ENCODE data around the gene PHRF1. TPM values are rescaled to one million over a fixed set of nuclear protein-coding genes. Genes with fewer than 3 reads are reported as not detected.

Gene PHRF1
- polyA plus RNA-seq, 1 donor from 2014 or later, result 8.5 TPM

GRCh38 chr11:627308-627576 lies 51.0 kb downstream of the PHRF1 start:
- TF ChIP-seq POLR2AphosphoS5 (IDR thresholded peaks at IDR 0.05) (no peak), CTCF (IDR thresholded peaks at IDR 0.05; ENCODE audit: poor library complexity, severe bottlenecking) (no peak), SMC3 (conservative IDR thresholded peaks at IDR 0.05; ENCODE audit: poor library complexity) (no peak), EZH2 (IDR thresholded peaks at IDR 0.05; ENCODE audit: borderline replicate concordance, insufficient read depth, low read length, poor library complexity, severe bottlenecking) (no peak), EP300 (conservative IDR thresholded peaks at IDR 0.05; ENCODE audit: poor library complexity, severe bottlenecking) (no peak)
- Histone ChIP-seq H3K36me3 (ENCODE audit: insufficient read depth, low read length) (no peaks in the 10 kb centered on the region), H3K4me3 (ENCODE audit: low read length) (no peak overlapping the region), H3K27ac (ENCODE audit: low read length) (no peak overlapping the region), H2AFZ (ENCODE audit: low read depth, low read length) (no peak overlapping the region), H3K4me2 (ENCODE audit: low read length) (no peak overlapping the region), H3F3A (ENCODE audit: insufficient read depth, low read length, poor library complexity, severe bottlenecking) (no peaks in the 10 kb centered on the region), H3K9me2 (ENCODE audit: insufficient read depth, low read length) (no peaks in the 10 kb centered on the region), H3K9me3 (ENCODE audit: low read length) (no peaks in the 10 kb centered on the region), H3K27me3 (ENCODE audit: insufficient read depth, low read depth, low read length) (no peaks in the 10 kb centered on the region), H3K9ac (ENCODE audit: low read length) (no peak overlapping the region), H3K79me2 (replicated peaks; ENCODE audit: insufficient read depth, low read length) (no peaks in the 10 kb centered on the region), H4K20me1 (ENCODE audit: insufficient read depth) (no peaks in the 10 kb centered on the region)

GRCh38 chr11:628056-628455 lies 51.8 kb downstream of the PHRF1 start:
- H3K4me3 ChIP-seq (ENCODE audit: low read length), result peak overlapping the region; percentile 17
- H3K27ac ChIP-seq (ENCODE audit: low read length), result peak overlapping the region; percentile 25
- no peak overlapping the region for H3K4me2 ChIP-seq (ENCODE audit: low read length)
- H3K27me3 ChIP-seq (ENCODE audit: insufficient read depth, low read depth, low read length), result no peaks in the 10 kb centered on the region
- H3K9me3 ChIP-seq (ENCODE audit: low read length), result no peaks in the 10 kb centered on the region
- no peaks in the 10 kb centered on the region for H3K79me2 ChIP-seq (replicated peaks; ENCODE audit: insufficient read depth, low read length)
- no peaks in the 10 kb centered on the region for H3F3A ChIP-seq (ENCODE audit: insufficient read depth, low read length, poor library complexity, severe bottlenecking)
- no peak for TF ChIP-seq RAD21 (conservative IDR thresholded peaks at IDR 0.05)
- no peak for TF ChIP-seq REST (IDR thresholded peaks at IDR 0.05; ENCODE audit: borderline replicate concordance)
- no peak for TF ChIP-seq TAF1 (IDR thresholded peaks at IDR 0.05; ENCODE audit: low read depth)
- TF ChIP-seq SMC3 (conservative IDR thresholded peaks at IDR 0.05; ENCODE audit: poor library complexity), result no peak
- no peak for TF ChIP-seq CTCF (IDR thresholded peaks at IDR 0.05; ENCODE audit: poor library complexity, severe bottlenecking)
- TF ChIP-seq POLR2AphosphoS5 (IDR thresholded peaks at IDR 0.05), result no peak
- no peak for TF ChIP-seq EP300 (conservative IDR thresholded peaks at IDR 0.05; ENCODE audit: poor library complexity, severe bottlenecking)
- TF ChIP-seq EZH2 (IDR thresholded peaks at IDR 0.05; ENCODE audit: borderline replicate concordance, insufficient read depth, low read length, poor library complexity, severe bottlenecking), result no peak
- TF ChIP-seq MXI1 (conservative IDR thresholded peaks at IDR 0.05; ENCODE audit: poor library complexity, severe bottlenecking), result no peak
- H3K36me3 ChIP-seq (ENCODE audit: insufficient read depth, low read length), result no peaks in the 10 kb centered on the region
- no peak overlapping the region for H2AFZ ChIP-seq (ENCODE audit: low read depth, low read length)
- no peaks in the 10 kb centered on the region for H3K9me2 ChIP-seq (ENCODE audit: insufficient read depth, low read length)
- H4K20me1 ChIP-seq (ENCODE audit: insufficient read depth), result no peaks in the 10 kb centered on the region
- no peak overlapping the region for H3K9ac ChIP-seq (ENCODE audit: low read length)
